ENCODE data around the gene FBLIM1.
A peak's percentile ranks its signal among the peaks of the same experiment; 100 is the strongest.
"Not testable (repeated sequence)": the region's sequence is repeated elsewhere in the genome, so short reads cannot be mapped to it uniquely, and the experiment has no call there.

Gene FBLIM1

DNA sequence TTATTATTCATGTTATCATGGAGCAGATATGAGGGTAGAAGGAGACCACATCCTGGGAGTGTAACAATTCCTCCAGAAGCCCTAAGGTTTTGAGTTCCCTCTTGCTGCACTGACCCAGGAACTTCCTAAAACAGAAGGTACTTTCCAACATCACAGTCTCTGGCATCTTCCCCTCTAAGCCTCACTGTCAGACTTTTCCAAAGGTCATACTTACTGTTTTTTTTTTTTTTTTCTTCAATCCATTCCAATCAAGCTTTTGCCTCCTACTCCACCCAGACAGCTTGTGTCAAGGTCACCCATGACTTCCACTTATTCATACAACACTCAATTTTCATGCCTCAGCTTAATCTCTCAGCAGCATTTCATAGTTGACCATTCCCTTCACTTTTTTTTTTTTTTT is 67.2 kb downstream of the FBLIM1 start:
- FAIRE-seq: no peak

- FAIRE-seq: no peak
These were observed 68.4 kb downstream of the FBLIM1 start for GRCh38 chr1:15826810-15827507.

DNA sequence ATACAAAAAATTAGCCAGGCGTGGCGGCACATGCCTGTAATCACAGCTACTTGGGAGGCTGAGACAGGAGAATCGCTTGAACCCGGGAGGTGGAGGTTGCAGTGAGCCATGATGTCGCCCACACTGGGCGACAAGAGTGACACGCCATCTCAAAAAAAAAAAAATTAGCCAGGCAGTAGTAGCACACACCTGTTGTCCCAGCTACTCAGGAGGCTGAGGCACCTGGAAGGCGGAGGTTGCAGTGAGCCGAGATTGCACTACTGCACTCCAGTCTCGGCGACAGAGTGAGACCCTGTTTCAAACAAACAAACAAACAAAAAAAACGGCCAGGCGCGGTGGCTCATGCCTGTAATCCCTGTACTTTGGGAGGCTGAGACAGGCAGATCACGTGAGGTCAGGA is 69.0 kb downstream of the FBLIM1 start:
- FAIRE-seq: not testable (repeated sequence)

GRCh38 chr1:15828931-15829330 is 70.3 kb downstream of the FBLIM1 start:
- FAIRE-seq: not testable (repeated sequence)

GRCh38 chr1:15830258-15830657 is 71.7 kb downstream of the FBLIM1 start:
- no peak for FAIRE-seq

DNA sequence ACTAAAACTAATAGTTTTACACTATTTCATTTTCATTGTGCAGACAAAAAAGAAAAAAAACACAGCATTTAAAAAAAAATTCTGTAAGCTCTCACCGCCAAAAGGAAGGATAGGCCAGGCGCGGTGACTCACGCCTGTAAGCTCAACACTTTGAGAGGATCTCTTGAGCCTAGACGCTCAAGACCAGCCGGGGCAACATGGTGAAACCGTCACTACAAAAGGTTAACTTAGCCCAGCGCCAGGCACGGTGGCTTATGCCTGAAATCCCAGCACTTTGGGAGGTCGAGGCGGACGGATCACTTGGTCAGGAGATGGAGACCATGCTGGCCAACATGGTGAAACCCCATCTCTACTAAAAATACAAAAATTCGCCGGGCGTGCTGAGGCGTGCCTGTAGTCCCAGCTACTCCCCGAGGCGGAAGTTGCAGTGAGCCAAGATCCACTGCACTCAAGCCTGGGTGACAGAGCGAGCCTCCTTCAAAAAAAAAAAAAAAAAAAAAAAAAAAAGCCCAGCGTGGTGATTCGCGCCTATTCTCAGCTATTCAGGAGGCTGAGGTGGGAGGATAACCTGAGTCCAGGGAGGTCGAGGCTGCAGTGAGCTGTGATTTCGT is 74.6 kb downstream of the FBLIM1 start:
- FAIRE-seq: no peak

GRCh38 chr1:15833842-15834405 is 75.3 kb downstream of the FBLIM1 start:
- FAIRE-seq: peak; percentile 81

DNA sequence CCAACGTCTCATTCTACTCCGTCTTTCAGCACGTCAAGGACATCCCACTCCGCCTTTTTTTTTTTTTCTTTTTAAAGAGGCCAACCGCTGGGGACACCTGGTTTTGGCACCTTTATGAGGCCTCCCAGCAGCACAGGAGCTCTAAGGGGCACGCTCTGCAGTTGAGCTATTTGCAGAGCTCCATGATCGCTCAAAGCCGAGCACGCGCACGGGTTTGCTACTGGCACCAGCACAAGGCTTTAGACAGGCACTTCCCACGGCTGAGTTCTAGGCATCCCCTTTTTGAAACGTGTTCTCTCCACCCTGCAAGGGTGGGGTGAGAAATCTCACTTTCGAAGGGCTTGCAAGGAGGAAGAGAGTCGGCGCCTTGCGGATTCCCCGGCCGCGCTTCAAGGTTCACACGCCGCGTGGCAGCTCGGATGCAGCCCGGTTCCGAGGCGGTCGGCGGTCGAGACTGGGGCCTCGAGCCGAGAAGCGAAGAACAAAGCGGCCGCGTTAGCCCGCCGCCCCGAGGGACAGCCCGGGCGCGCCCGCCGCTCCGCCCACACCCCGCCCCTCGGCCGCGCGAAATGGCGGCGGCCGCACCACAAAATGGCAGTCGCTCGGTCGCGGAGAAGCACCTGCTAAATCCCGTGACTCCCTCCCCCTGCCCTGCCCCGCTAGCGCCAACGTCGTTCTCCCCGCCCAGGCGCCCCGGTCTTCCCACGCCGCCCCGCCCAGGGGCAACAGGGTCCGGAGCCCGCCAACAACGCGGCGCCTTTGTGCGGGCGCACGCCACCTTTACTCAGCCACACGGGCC is 76.0 kb downstream of the FBLIM1 start:
- no peak for FAIRE-seq

GRCh38 chr1:15835205-15835740 is 76.7 kb downstream of the FBLIM1 start:
- FAIRE-seq: no peak

DNA sequence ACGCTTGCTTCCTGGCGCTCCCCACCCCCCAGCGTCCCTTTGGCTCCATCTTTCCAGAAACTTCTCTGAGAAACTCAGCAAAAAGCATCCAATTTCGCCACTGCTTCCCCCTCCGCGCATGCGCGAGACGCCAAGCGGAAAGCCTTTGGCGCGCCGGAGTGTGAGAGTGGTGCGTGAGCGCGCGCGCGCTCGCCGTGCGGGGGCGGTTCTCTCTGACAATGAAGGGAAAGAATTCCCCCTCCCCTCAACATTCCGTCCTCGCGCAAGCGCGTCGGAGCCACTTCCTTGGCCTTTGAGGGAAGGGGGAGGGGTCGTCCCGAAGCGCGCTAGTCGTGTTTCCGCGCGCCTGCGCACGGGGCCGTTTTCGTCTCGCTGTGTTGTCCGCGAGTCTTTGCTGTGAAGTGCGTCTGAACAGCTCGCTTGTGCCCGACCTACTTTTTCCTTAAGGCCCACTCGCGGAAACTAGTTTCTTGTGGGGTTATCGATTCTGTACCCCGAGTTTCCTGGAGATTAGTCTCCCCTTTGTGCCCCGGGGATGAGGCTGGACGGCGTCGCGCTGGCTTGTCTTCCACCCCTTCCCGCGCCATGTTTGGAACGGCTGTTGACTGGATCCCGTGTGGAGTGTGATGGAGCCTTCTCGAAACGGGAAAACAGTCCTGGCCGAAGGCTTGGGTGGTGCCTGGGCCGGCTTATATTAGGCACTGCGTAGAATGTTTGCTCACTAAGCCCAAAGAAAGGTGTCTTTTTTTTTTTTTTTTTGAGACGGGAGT is 77.3 kb downstream of the FBLIM1 start:
- FAIRE-seq: peak; percentile 41

All from islet of Langerhans (tissue), 1 donor.